Muscle of arm (tissue), 12 donors: Measurements from ENCODE around the gene YJU2. TPM values are rescaled to one million over a fixed set of nuclear protein-coding genes. Genes with fewer than 3 reads are reported as not detected.

Source experiments
- DNase-seq: peaks from one replicate; pipeline ENCODE4 v3.0.0-alpha.2; 2013
- polyA plus RNA-seq, 12 donors: library from polyadenylated mRNA; unstranded; fragments of 120-200 nt; gene quantifications; one replicate each; pipeline ENCODE4 v1.2.1, GENCODE V29; 2013; ENCODE audit not compliant: insufficient read length in 12 of 12

The YJU2 gene
- polyA plus RNA-seq, 12 donors = 10.8 to 19.0 (median 11.9) TPM; not detected in 1

GRCh38 chr19:4297901-4298809 is 51.3 kb downstream of the YJU2 start:
- DNase-seq = no peak

GRCh38 chr19:4298810-4299550 is 52.1 kb downstream of the YJU2 start:
- DNase-seq = no peak

GRCh38 chr19:4300589-4300988 is 53.7 kb downstream of the YJU2 start:
- DNase-seq = no peak

- no peak for DNase-seq
These were observed 54.8 kb downstream of the YJU2 start for GRCh38 chr19:4301590-4302242.

- no peak for DNase-seq
These were observed 55.4 kb downstream of the YJU2 start, which contains the start of gene TMIGD2 for GRCh38 chr19:4302243-4302640. TMIGD2 (minus strand) TSS chr19:4302389; CDS start chr19:4302385, 4 bp downstream.

- no peak for DNase-seq
These were observed 57.1 kb downstream of the YJU2 start for GRCh38 chr19:4303819-4304537.

- DNase-seq = no peak
These were observed 57.8 kb downstream of the YJU2 start, which contains the start of gene FSD1 for GRCh38 chr19:4304538-4305256. FSD1 (plus strand) TSS chr19:4304598; CDS start chr19:4304747, 149 bp downstream.

GRCh38 chr19:4305257-4305612 is 58.4 kb downstream of the YJU2 start:
- DNase-seq = no peak

- DNase-seq = no peak
These were observed 58.8 kb downstream of the YJU2 start for GRCh38 chr19:4305659-4306058.

GRCh38 chr19:4310247-4311121 is 63.6 kb downstream of the YJU2 start:
- no peak for DNase-seq

GRCh38 chr19:4313847-4314490 is 67.1 kb downstream of the YJU2 start:
- DNase-seq = no peak

- no peak for DNase-seq
These were observed 70.1 kb downstream of the YJU2 start for GRCh38 chr19:4316956-4317355.

- DNase-seq = no peak
These were observed 71.6 kb downstream of the YJU2 start for GRCh38 chr19:4318460-4318859.

Other genes starting within 250 kb of the YJU2 start
- gene PIAS4, start 239.3 kb upstream of the YJU2 start, polyA plus RNA-seq = 10 to 100 TPM in 11 of 12 donors, not detected in 1; 15.3 to 36.1 (median 21.7) TPM
- 10 to 100 TPM in 3 of 12 donors, 1 to 10 TPM in 8, not detected in 1; 5.2 to 29.8 (median 6.7) TPM for gene ZBTB7A, start 180.2 kb upstream of the YJU2 start, polyA plus RNA-seq
- 100 to 1,000 TPM in 6 of 12 donors, 10 to 100 TPM in 6; 74.0 to 196 (median 100) TPM for gene MAP2K2, start 123.0 kb upstream of the YJU2 start, polyA plus RNA-seq
- gene CREB3L3, start 93.4 kb upstream of the YJU2 start, polyA plus RNA-seq = 1 to 10 TPM in 1 of 12 donors, under 1 TPM in 1, not detected in 10; 0.30 to 8.2 TPM
- 10 to 100 TPM in 6 of 12 donors, 1 to 10 TPM in 5, not detected in 1; 7.1 to 22.9 (median 10.4) TPM for gene SIRT6, start 64.5 kb upstream of the YJU2 start, polyA plus RNA-seq
- 1 to 10 TPM in 7 of 12 donors, under 1 TPM in 3, not detected in 2; 0.38 to 2.2 (median 1.4) TPM for gene ANKRD24, start 64.4 kb upstream of the YJU2 start, polyA plus RNA-seq
- gene EBI3, start 17.6 kb upstream of the YJU2 start, polyA plus RNA-seq = 1 to 10 TPM in 1 of 12 donors, under 1 TPM in 9, not detected in 2; 0.34 to 2.4 (median 0.70) TPM
- 100 to 1,000 TPM in 5 of 12 donors, 10 to 100 TPM in 6, not detected in 1; 48.5 to 140 (median 91.9) TPM for gene SHD, start 32.2 kb downstream of the YJU2 start, polyA plus RNA-seq
- 1 to 10 TPM in 1 of 12 donors, under 1 TPM in 9, not detected in 2; 0.27 to 3.2 (median 0.60) TPM for gene TMIGD2, start 55.3 kb downstream of the YJU2 start, polyA plus RNA-seq
- 10 to 100 TPM in 1 of 12 donors, 1 to 10 TPM in 9, under 1 TPM in 1, not detected in 1; 0.88 to 13.6 (median 2.2) TPM for gene FSD1, start 57.5 kb downstream of the YJU2 start, polyA plus RNA-seq
- gene STAP2, start 91.7 kb downstream of the YJU2 start, polyA plus RNA-seq = 10 to 100 TPM in 2 of 12 donors, 1 to 10 TPM in 8, not detected in 2; 3.5 to 37.7 (median 5.1) TPM
- 10 to 100 TPM in 10 of 12 donors, not detected in 2; 11.4 to 18.5 (median 13.2) TPM for gene MPND, start 96.5 kb downstream of the YJU2 start, polyA plus RNA-seq
- 10 to 100 TPM in 11 of 12 donors, not detected in 1; 41.2 to 79.6 (median 56.0) TPM for gene SH3GL1, start 153.5 kb downstream of the YJU2 start, polyA plus RNA-seq
- 10 to 100 TPM in 10 of 12 donors, 1 to 10 TPM in 1, not detected in 1; 7.8 to 25.9 (median 11.3) TPM for gene CHAF1A, start 155.6 kb downstream of the YJU2 start, polyA plus RNA-seq
- 100 to 1,000 TPM in 2 of 12 donors, 10 to 100 TPM in 9, not detected in 1; 66.8 to 148 (median 87.8) TPM for gene UBXN6, start 210.7 kb downstream of the YJU2 start, polyA plus RNA-seq
- 10 to 100 TPM in 11 of 12 donors, not detected in 1; 46.8 to 76.7 (median 51.3) TPM for gene HDGFL2, start 225.2 kb downstream of the YJU2 start, polyA plus RNA-seq